Ovary (tissue), 9 donors: ENCODE measurements around the gene FOXC1. TPM values are rescaled to one million over a fixed set of nuclear protein-coding genes. Genes with fewer than 3 reads are reported as not detected.
A peak's percentile ranks its signal among the peaks of the same experiment; 100 is the strongest.

Experiments
- DNase-seq, 5 donors: peaks; one replicate each; pipeline ENCODE4 v3.0.0-alpha.2; 2019 to 2020
- H3K27ac ChIP-seq, 2 donors: fragments of 200-600 bp; one replicate each; pipeline versions ENCODE4 v1.5.1 to v1.8.0; 2019 to 2022
- H3K27me3 ChIP-seq: fragments of 200-600 bp; one replicate; pipeline ENCODE4 v1.8.0; 2022
- H3K36me3 ChIP-seq: fragments of 200-600 bp; sonication (generic); one replicate; pipeline ENCODE4 v1.5.1; 2019
- H3K4me1 ChIP-seq: one replicate; pipeline ENCODE4 v1.8.1; 2013; ENCODE audit warnings: mild to moderate bottlenecking, moderate library complexity; ENCODE audit not compliant: insufficient read depth
- H3K4me3 ChIP-seq: fragments of 200-600 bp; sonication (generic); one replicate; pipeline ENCODE4 v1.5.1; 2017
- H3K9me3 ChIP-seq, 2 donors: fragments of 200-600 bp in 1 of 2; sonication (generic) in 1 of 2; one replicate each; pipeline versions ENCODE4 v1.5.1 to v1.8.1; 2013 to 2019; ENCODE audit warnings: mild to moderate bottlenecking in 1 of 2, moderate library complexity in 1 of 2
- CTCF ChIP-seq, 3 donors: fragments of 450-650 bp in 2 of 3; fragments of 200-600 bp in 1 of 3; IDR thresholded peaks; one replicate each; pipeline versions ENCODE4 v1.5.1 to v1.8.0; 2016 to 2022; ENCODE audit warnings: antibody characterized with exemption in 3 of 3, mild to moderate bottlenecking in 1 of 3
- EP300 ChIP-seq: sonication (generic); formaldehyde crosslinking; IDR thresholded peaks from one replicate; pipeline ENCODE4 v1.6.1; 2017; ENCODE audit warnings: antibody characterized with exemption
- POLR2A ChIP-seq: fragments of 450-650 bp; IDR thresholded peaks from one replicate; pipeline ENCODE4 v1.6.1; 2017; ENCODE audit warnings: antibody characterized with exemption, mild to moderate bottlenecking, moderate library complexity
- WGBS, 3 donors: extraction: QIAGEN DNeasy Blood & Tissue Kit in 1 of 3; methylation state at CpG; one replicate each; pipeline versions ENCODE4 v1.1.5 to v1.1.7; 2013 to 2017; 5-methylcytosine and 5-hydroxymethylcytosine counted together
- intact Hi-C, 4 donors: fragments of 100-400 bp; cut with DNase I; formaldehyde crosslinking; loops; one replicate each; pipeline versions ENCODE4 v1.11.0 to v1.15.1; 2022 to 2023
- polyA plus RNA-seq, 2 donors: library from polyadenylated mRNA; stranded (reverse); fragments of 200-250 nt in 1 of 2; fragments of 350-450 nt in 1 of 2; fragmentation: Illumina TruSeq in 1 of 2; extraction: RNeasy Lipid Tissue Mini Kit (QIAGEN cat#74804) in 1 of 2; gene quantifications; one replicate each; pipeline ENCODE4 v1.2.3, GENCODE V29; 2013 to 2014
- total RNA-seq, 7 donors: library from RNA; depleted of rRNA in 2 of 7; stranded (reverse); fragments of >200 nt in 2 of 7; fragmentation: NEBNext Ultra II Directional in 3 of 7; extraction: Animal tissue kit (Norgen Biotek cat#: 25700) in 3 of 7; gene quantifications; one replicate each; pipeline versions ENCODE4 v1.1.0 to v1.2.4, GENCODE V29; 2016 to 2023
- donor health status: DM: no; HTN: no; CAD: no; lungs with moderate emphysema.
- donor health status: DM: no; HTN: no; CAD: no.
- donor health status: Bipolar disorder and iron deficiency.
- donor health status: DM: yes; HTN: yes; CAD: no.
- donor health status: DM: no; HTN: no; CAD: no.
- donor health status: DM: yes; HTN: yes; CAD: no.

FOXC1 gene
- total and polyA plus RNA-seq, 9 donors, result 4.3 to 21.2 (median 6.5) TPM

- no peaks in the 10 kb centered on the region for H3K27me3 ChIP-seq
- 31 to 47% (median 38%) methylated on average over 32 to 60 of the region's 60 CpGs for WGBS, 3 donors
Observed at GRCh38 chr6:1613688-1614447, 4.2 kb downstream of the FOXC1 start.

GRCh38 chr6:1614448-1615150 lies 4.9 kb downstream of the FOXC1 start:
- WGBS, 3 donors, result 32 to 61% (median 53%) methylated on average over 54 to 85 of the region's 85 CpGs
- H3K27me3 ChIP-seq, result no peaks in the 10 kb centered on the region
- H3K4me1 ChIP-seq, result peaks cover 7% of the 10 kb centered on the region
- intact Hi-C loops, result loop anchor here in 1 of 4 donors (10.0 kb wide), 1 partner anchor 220 kb away; no protein-coding TSS in a partner anchor
- H3K9me3 ChIP-seq, result no peaks in the 10 kb centered on the region
- no peak for TF ChIP-seq EP300
- no peak for TF ChIP-seq POLR2A
- no peak for TF ChIP-seq CTCF (IDR thresholded peaks at IDR 0.05)
- no peak for DNase-seq
- H3K4me3 ChIP-seq, result no peak overlapping the region
- H3K36me3 ChIP-seq, result no peaks in the 10 kb centered on the region
- no peak overlapping the region for H3K27ac ChIP-seq

More at GRCh38 chr6:1613688-1614447, 4.2 kb downstream of the FOXC1 start:
- DNase-seq, result peak in 2 of 5 donors; percentile 37 to 43
- Histone ChIP-seq H3K9me3 (no peaks in the 10 kb centered on the region), H3K4me3 (no peak overlapping the region), H3K4me1 (peaks cover 7% of the 10 kb centered on the region), H3K36me3 (no peaks in the 10 kb centered on the region), H3K27ac (no peak overlapping the region)
- intact Hi-C loops, result loop anchor here in 1 of 4 donors (10.0 kb wide), 1 partner anchor 221 kb away; no protein-coding TSS in a partner anchor
- no peak for TF ChIP-seq EP300
- TF ChIP-seq CTCF (IDR thresholded peaks at IDR 0.05), result no peak
- no peak for TF ChIP-seq POLR2A

GRCh38 chr6:1615151-1615852 lies 5.6 kb downstream of the FOXC1 start:
- H3K9me3 ChIP-seq, result no peaks in the 10 kb centered on the region
- no peak for DNase-seq
- H3K4me1 ChIP-seq, result peaks cover 7% of the 10 kb centered on the region
- H3K36me3 ChIP-seq, result no peaks in the 10 kb centered on the region
- H3K4me3 ChIP-seq, result no peak overlapping the region
- H3K27me3 ChIP-seq, result no peaks in the 10 kb centered on the region
- H3K27ac ChIP-seq, result no peak overlapping the region
- intact Hi-C loops, result loop anchor here in 1 of 4 donors (10.0 kb wide), 1 partner anchor 219 kb away; no protein-coding TSS in a partner anchor
- TF ChIP-seq CTCF (IDR thresholded peaks at IDR 0.05) (no peak), EP300 (no peak), POLR2A (no peak)
- WGBS, 3 donors, result 79 to 92% (median 89%) methylated on average over 48 to 50 of the region's 50 CpGs

- Histone ChIP-seq H3K36me3 (no peaks in the 10 kb centered on the region), H3K27me3 (no peaks in the 10 kb centered on the region), H3K4me1 (peaks cover 7% of the 10 kb centered on the region), H3K4me3 (no peak overlapping the region), H3K27ac (no peak overlapping the region), H3K9me3 (no peaks in the 10 kb centered on the region)
- TF ChIP-seq POLR2A, result no peak
- TF ChIP-seq EP300, result no peak
- TF ChIP-seq CTCF (IDR thresholded peaks at IDR 0.05), result no peak
- intact Hi-C loops, result loop anchor here in 1 of 4 donors (10.0 kb wide), 1 partner anchor 219 kb away; no protein-coding TSS in a partner anchor
- DNase-seq, result no peak
- WGBS, 3 donors, result 89 to 94% (median 90%) methylated on average over 10 of the region's 10 CpGs
Observed at GRCh38 chr6:1615853-1616420, 6.2 kb downstream of the FOXC1 start.
